HS-27A (cell line): ENCODE measurements around the gene SOX10.
"Not testable (repeated sequence)": the region's sequence is repeated elsewhere in the genome, so short reads cannot be mapped to it uniquely, and the experiment has no call there.

Experiments used
- DNase-seq: peaks from one replicate; pipeline ENCODE4 v3.0.0-alpha.2; 2012; ENCODE audit warnings: low read depth, missing footprints

SOX10 gene

DNA sequence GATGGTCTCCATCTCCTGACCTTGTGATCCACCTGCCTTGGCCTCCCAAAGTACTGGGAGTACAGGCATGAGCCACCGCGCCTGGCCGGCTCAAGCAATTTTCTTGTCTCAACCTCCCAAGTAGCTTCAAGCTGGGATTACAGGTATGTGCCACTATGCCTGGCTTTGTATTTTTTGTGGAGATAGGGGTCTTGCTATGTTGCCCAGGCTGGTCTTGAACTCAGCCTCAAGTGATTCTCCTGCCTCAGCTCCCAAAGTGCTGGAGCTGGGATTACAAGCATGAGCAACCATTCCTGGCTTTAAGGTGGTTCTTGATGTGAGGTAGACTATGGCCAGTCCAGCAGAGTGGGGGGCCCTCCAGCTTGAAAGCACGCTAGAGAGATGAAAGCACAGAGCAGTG is 23.3 kb downstream of the SOX10 start:
- DNase-seq = no peak

DNA sequence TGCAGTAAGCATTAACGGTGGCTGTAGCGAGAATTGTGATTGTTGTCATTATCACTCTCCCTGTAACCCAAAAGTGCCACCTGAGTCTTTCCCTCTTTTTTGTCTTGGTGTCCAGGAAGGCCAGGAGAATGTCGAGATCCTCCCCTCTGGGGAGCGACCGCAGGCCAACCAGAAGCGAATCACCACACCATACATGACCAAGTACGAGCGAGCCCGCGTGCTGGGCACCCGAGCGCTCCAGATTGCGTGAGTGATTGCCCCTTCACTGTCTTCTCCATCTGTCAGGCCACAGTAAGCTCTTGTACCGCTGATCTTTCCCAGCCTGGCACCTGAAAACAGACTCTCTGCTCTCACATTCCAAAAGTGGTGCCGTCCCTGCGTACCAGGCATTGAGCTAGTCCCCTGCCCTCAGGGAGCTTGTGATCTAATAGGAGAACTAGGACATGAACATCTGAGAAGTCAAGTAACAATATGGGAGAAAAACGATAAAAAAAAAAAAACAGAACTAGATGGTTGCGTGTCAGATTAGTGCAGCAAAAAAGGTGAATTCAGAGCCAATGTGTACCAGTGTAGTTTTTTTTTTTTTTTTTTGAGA is 25.0 kb downstream of the SOX10 start:
- no peak for DNase-seq

DNA sequence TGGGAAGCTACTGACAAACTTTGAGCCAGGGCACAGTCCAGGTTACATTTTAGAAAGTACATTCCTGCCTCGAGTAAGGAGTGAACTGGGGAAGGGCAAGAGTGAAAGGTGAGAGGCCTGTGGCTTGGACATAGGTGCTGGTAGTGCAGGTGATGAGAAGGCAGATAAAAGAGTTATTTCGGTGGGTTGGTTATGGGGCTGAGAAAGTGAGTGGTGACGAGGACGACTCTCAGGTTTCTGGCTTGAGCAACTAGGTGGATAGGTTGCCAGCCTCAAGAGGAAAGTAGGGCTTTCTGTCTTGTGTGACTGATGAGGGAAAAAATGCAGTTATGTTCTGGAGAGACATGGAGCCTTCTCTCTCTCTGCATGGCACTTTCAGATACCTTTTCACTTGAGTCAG is 27.1 kb downstream of the SOX10 start:
- DNase-seq = no peak

DNA sequence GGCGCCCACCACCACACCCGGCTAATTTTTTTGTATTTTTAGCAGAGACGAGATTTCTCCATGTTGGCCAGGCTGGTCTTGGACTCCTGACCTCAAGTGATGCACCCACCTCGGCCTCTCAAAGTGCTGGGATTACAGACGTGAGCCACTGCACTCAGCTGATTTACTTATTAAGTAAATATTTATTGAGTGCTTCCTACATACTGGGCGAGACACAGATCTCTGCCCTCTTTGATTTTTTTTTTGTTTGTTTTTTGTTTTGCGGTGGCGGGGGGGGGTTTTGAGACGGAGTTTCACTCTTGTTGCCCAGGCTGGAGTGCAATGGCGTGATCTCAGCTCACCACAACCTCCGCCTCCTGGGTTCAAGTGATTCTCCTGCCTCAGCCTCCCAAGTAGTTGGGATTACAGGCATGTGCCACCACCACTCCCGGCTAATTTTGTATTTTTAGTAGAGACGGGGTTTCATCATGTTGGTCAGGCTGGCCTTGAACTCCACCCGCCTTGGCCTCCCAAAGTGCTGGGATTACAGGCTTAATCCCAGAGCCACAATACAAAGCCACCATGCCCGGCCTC is 28.4 kb downstream of the SOX10 start:
- DNase-seq = not testable (repeated sequence)

DNA sequence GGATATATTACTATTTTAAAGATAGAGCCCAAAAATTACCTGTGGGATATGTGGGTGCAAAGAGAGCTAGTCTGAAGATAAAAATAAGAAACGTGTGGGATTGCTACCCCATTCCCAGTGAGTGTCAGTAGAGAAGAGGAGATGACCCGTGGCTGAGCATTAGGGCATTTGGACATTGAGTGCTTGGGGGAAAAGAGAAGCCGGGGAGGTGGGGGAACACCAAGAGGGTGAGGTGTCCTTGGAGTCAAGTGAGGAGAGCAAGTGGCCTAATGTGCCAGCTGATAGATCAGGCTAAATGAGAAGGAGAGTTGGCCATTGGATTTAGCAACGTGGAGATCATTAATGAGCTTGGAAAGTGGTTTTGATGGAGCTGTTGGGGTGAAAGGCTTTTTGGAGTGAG is 29.7 kb downstream of the SOX10 start:
- DNase-seq = no peak

DNA sequence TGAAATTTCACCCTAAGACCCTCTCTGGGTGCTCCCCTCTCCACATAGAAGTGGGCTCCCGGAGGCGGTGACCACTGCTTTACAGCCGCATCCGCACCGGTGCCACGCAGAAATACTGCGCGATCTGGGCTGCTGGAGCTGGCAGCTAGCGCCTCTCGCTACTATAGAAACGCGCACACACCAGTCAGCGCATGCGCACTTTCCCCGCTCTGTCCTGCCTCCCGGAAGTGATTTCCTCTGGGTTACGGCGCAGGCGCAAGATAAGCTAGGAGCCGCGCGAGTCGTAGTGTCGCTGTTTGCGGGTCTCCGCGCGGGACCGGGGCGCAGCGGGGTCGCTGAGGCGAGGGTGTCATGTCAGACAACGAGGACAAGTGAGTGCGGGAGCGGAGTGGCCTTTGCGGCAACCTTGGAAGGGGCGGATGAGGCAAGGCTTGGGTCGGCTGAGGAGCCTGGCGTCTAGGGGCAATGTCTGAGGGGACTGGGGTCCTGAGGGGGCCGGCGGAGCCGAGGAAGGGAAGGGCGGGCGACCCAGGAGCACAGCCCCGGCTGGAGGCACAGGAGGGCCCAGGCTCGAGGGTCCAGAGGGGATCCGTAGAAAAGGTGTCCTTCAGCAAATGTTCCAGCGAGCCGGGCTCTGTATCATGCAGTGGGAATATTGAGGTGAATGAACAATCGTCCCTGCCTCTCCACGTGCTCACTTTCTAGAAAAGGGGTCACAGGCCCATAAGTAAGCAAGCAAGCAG is 30.7 kb downstream of the SOX10 start, which contains the start of the genes C22orf23 and POLR2F:
TSS of gene C22orf23 (minus strand) at position 165 of the 743 bp plus-strand sequence. CDS start 452 bp downstream, outside the sequence.
TSS of gene POLR2F (plus strand) at position 263 of the 743 bp plus-strand sequence. CDS start at position 352, 89 bp downstream.
- DNase-seq = peak; percentile 77

DNA sequence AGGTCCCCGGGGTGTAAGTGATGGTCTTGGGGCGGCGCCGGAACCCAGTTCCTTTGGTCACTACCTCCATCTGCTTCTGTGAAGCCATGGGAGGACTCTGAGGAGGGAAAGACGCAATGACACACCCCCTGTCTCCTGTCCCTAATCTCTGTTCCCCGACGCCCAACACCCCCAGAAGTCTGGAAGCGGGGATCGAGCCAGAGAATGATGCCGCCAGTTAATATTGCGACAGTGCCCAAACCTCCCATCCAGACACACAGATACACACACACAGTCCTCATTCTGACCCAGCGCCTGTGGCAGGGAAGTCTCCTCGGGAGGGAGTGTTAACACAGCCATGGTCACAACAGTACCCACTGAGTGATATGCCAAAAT is 31.3 kb downstream of the SOX10 start:
- DNase-seq = no peak

DNA sequence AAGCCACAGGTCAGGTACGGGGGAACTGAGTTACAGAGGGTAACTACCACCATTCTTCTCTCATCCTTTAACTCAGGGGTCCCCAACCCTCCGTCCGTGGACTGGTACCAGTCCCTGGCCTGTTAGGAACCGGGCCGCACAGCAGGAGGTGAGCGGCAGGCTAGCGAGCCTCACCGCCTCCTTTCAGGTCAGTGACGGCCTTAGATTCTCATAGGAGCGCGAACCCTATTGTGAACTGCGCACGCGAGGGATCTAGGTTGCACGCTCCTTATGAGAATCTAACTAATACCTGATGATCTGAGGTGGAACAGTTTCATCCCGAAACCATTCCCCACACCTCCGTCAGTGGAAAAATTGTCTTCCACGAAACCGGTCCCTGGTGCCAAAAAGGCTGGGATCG is 31.7 kb downstream of the SOX10 start:
- not testable (repeated sequence) for DNase-seq

DNA sequence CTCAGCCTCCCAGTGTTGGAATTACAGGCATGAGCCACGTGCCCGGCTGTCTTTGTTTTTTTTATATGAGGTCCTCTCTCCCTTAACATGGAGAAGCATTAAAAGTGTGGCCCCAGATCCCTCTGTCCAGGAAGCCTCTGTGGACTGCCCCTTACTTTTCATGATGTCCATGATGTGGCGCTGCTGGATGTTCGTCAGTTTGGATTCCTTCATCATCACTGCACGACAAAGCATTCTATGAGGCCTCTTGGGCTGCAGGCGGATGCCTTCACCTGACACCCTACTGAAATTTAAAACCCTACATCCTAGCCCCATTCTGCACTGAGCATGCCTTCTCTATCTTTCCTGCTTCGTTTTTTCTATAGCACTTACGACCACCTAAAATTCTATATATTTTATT is 33.0 kb downstream of the SOX10 start:
- no peak for DNase-seq

DNA sequence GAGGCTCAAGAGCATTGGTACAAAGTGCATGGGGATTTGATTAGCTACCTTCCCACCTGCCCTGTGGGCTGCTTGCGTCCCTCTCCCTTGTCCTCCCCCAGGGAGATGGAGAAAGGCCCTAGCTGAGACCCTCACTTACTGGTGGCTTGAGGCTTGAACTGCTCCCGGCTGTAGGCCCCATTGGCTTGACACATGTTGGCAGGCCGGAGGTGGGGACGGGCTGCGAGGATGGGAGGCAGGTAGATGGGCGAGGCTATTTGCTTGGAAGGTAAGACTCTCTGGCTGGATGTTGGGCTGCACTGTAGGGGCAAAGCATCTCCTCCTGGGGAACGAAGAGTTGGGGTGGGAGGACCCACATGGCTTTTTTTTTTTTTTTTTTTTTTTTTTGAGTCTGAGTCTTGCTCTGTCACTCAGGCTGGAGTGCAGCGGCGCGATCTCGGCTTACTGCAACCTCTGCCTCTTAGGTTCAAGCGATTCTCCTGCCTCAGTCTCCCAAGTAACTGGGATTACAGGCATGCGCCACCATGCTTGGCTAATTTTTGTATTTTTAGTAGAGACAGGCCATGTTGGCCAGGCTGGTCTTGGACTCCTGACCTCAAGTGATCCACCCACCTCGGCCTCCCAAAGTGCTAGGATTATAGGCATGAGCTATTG is 37.1 kb downstream of the SOX10 start:
- DNase-seq = not testable (repeated sequence)

DNA sequence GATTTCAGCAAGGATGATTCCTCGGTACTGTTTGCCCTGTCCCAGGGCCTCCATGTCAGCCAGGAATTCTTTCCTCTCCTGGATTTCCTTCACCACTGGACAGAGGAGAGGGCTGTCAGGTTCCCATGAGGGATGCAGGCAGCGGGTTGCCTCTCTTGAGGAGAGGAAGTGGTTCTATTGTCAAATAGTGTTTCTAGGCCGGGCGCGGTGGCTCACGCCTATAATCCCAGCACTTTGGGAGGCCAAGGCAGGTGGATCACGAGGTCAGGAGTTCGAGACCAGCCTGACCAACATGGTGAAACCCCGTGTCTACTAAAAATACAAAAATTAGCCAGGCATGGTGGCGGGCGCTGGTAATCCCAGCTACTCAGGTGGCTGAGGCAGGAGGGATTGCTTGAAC is 39.9 kb downstream of the SOX10 start:
- DNase-seq = not testable (repeated sequence)

DNA sequence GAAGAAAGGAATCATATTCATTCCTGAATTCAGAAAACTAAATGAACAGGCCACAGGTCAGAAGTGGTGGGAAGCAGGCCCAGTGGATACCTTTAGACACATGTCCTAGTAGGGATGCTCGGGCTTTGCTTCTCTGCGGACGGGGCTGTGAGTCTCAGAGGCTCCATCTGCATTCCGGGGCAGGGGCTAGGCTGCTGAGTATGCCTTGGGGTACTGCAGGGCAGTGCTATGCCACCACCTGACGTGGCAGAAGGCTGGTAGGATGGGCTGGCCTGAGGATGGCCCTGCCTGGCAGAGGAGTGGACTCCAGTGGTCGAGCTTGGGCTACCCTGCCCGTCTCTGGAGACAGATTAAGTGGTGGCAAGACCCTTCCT is 40.5 kb downstream of the SOX10 start:
- no peak for DNase-seq

DNA sequence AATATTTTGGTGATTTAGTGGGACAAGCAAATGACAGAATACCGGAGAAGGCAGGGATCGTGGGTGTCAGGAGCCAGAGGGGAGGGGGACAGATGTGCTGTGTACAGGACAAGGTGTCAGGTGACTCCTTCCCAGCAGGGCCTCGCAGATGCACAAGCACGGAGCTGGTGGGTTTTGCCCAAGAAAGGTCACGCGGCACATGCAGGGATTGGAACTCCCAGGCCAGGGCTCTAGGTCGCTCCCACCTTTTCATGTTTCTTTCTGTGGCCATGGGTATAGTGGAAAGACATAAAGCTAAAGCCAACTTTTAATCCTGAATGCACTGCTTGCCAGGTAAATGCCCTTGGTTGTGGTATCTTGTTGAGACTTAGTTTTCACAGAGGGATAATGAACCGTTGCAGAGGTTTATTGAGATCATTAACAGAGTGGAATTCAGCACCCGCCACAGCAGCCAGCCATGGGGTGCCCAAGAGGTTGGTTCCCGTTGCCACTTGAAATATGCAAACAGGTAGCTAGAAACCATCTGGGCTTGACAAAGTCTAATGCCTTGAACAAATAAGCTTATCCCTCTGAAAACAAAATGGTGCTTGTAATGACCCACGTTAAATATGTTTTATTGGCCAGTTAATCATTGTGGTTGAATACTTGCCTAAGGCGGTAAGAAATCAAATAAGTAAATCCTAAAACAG is 41.1 kb downstream of the SOX10 start:
- DNase-seq = no peak

DNA sequence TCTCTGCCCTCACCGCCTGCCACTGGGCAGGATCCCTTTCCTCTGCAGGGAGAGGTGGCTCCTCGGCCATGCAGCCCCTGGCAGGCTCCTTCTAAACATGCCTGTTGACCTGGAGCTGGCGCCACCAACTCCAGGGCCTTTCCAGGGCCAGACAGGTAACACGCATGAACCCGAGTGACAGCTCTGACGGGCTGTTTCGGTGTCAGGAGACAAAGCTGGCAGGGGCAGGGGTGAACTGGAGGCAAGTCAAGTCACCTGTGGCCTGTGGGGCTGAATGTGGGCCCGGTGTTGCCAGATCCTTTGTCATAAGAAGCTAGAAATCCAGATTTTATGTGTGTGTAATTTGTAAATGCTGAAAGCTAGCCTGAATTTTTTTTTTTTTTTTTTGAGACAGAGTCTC is 42.2 kb downstream of the SOX10 start:
- no peak for DNase-seq

DNA sequence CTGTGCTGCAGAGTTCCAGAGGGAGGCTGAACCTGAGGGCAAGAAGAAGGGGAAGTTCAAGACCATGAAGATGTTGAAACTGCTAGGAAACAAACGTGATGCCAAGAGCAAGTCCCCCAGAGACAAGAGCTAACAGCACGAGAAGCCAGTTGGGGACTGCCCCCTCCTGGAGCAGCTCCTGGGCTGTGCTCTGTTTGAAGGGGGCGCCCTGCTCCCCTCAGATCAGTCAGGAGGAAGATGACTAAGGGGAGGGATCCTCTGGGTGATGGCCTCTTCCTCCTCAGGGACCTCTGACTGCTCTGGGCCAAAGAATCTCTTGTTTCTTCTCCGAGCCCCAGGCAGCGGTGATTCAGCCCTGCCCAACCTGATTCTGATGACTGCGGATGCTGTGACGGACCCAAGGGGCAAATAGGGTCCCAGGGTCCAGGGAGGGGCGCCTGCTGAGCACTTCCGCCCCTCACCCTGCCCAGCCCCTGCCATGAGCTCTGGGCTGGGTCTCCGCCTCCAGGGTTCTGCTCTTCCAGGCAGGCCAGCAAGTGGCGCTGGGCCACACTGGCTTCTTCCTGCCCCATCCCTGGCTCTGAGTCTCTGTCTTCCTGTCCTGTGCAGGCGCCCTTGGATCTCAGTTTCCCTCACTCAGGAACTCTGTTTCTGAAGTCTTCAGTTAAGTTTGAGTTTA is 43.5 kb downstream of the SOX10 start:
- no peak for DNase-seq

DNA sequence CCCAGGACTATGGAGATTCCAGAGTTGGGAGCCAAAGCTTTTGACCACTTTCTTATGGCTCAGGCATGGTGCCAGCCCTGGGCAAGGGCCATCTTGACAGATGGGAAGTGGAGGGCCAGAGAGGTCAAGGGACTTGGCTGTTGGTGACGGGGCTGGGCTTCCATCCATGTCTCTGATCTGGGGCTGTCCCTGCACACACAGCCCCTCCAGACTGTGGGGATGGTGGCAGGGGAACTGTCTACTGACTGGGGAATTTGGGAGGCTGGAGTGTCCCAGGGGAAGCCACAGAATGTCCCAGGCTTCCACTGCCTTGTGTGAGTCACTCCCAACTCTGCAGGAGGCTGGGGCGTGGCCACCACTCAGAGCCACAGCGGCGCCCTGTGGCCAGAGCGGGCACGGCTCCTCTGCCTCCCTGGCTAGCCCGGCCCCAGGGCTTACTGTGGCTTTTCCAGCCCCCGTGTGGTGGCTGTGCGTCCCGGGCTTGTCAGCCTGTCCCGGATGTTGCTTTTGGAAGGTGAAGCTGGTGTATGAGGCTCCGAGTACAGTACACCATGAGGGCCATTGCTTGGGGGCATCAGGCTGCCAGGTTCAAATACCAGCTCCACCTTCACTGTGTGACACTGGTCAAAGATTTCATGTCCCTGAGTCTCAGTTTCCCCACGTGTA is 50.5 kb downstream of the SOX10 start:
- DNase-seq = peak; percentile 86

DNA sequence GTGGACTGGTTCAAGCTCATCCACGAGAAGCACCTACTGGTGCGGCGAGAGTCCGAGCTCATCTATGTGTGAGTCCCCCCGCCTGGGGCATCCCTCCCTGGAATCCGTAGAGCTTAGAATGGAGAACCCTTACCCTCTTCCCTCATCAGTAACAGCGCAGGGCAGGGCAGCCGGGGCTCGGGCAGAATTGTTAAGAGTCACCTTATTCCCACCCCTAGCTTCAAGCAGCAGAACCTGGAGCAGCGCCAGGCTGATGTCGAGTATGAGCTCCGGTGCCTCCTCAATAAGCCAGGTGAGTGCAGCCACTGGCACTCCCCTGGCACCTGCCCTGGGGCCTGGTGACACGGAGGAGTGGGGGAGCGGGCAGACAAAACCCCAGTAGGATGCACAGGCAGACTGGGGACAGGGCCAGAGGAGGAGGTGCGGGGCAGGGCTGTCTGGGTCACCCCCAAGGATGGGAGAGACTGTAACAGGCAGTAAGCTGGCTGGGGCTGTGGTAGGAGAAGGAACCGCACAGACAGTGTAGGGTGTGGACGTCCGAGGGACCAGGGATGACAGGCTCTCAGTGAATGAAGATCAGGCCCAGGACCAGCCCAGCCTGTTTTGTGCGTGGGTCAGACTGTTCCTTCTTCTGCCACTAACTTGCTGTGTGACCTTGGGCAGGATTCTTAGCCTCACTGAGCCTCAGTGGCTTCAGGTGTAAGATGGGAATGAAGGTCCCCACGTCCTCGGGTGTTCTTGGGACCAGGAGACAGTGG is 51.4 kb downstream of the SOX10 start:
- DNase-seq = no peak

DNA sequence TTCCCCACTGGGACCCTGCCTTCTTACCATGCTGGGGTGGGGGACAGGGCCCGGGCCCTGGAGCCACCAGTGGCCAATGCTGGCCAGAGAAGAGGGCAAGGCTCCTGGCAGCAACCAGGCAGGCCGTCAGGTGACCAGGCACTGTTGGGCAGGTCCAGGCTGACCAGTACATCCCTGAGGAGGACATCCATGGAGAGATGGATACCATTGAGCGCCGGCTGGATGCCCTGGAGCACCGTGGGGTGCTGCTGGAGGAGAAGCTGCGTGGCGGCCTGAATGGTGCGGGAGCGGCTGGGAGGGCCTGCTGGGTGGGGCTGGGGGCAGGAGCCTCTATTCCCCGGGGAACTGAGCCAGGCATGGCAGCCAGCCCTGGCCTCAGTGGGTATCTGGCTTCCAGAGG is 52.0 kb downstream of the SOX10 start:
- no peak for DNase-seq

DNA sequence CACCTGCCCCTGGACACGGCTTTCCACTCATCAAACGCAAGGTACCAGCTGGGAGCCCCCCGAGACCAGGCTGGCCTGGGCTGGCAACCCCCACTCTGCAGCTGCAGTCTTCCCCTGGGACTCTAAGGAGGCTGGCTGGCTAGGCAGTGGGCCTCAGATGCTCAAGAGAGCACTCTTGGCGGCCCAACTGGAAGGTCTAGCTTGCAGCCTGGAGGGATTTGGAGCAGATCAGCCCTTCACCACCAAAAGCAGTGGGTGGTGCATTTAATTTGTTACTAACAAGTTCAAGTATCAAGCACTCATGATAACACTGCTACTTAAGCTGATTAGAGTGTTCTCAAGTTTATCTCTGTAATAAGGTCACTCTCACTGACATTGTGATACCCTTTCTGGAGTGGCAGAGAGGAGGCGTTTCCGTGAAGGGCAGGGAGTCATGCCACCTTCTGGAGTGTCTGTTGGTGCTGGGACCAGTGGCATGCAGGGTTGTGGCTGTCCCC is 52.4 kb downstream of the SOX10 start:
- no peak for DNase-seq

DNA sequence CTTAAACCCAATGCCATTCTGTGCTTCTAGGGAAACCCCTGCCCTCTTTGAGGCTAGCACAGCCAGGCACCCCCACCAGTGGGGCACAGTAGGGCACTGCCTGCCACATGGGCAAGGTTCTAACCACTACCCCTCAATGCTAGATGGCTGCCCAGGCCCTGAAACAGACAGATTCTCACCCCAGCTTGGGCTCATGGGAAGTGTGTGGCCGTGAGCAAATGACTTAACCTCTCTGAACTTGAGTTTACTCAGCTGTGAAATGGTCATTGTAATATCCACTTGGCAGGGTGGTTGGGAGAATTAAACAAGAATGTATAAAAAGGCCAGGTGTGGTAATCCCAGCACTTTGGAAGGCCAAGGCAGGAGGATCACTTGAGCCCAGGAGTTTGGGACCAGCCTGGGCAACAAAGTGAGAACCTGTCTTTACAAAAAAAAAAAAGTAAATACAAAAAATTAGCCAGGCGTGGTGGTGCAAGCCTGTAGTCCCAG is 53.4 kb downstream of the SOX10 start:
- no peak for DNase-seq
